Aorta (tissue), 5 donors: ENCODE results near the gene TIRAP. TPM values are rescaled to one million over a fixed set of nuclear protein-coding genes. Genes with fewer than 3 reads are reported as not detected.
A peak's percentile ranks its signal among the peaks of the same experiment; 100 is the strongest.

Source experiments
- ATAC-seq: fragments of 200-7000 bp; cut with Tn5 transposase; one replicate; pipeline ENCODE4 v1.9.1; 2022; ENCODE audit warnings: moderate library complexity; ENCODE audit not compliant: low FRiP score
- DNase-seq, 2 donors: peaks; one replicate each; pipeline ENCODE4 v3.0.0-alpha.2; 2020
- H3K27ac ChIP-seq, 2 donors: one replicate each; pipeline ENCODE4 v1.5.1; 2013; ENCODE audit warnings: low read length in 2 of 2, mild to moderate bottlenecking in 2 of 2, moderate library complexity in 2 of 2, control low read depth in 1 of 2, inconsistent platforms in 1 of 2, low read depth in 1 of 2
- H3K27me3 ChIP-seq, 2 donors: one replicate each; pipeline ENCODE4 v1.6.1; 2013; ENCODE audit warnings: control low read depth in 1 of 2, low read length in 1 of 2, mild to moderate bottlenecking in 1 of 2, moderate library complexity in 1 of 2; ENCODE audit not compliant: insufficient read depth in 2 of 2, control insufficient read depth in 1 of 2
- H3K36me3 ChIP-seq, 2 donors: one replicate each; pipeline ENCODE4 v1.6.1; 2013; ENCODE audit warnings: control low read depth in 1 of 2, low read length in 1 of 2, mild to moderate bottlenecking in 1 of 2; ENCODE audit not compliant: insufficient read depth in 2 of 2, control insufficient read depth in 1 of 2
- H3K4me1 ChIP-seq, 2 donors: one replicate each; pipeline ENCODE4 v1.6.1; 2013; ENCODE audit warnings: low read length in 2 of 2, control low read depth in 1 of 2, mild to moderate bottlenecking in 1 of 2, moderate library complexity in 1 of 2; ENCODE audit not compliant: insufficient read depth in 2 of 2, control insufficient read depth in 1 of 2
- H3K4me3 ChIP-seq, 2 donors: one replicate each; pipeline ENCODE4 v1.5.1; 2013; ENCODE audit warnings: low read length in 2 of 2, control low read depth in 1 of 2, mild to moderate bottlenecking in 1 of 2
- H3K9me3 ChIP-seq: one replicate; pipeline ENCODE4 v1.6.1; 2013; ENCODE audit warnings: mild to moderate bottlenecking, low read length; ENCODE audit not compliant: control insufficient read depth
- WGBS, 2 donors: extraction: QIAGEN DNeasy Blood & Tissue Kit; methylation state at CpG; one replicate each; pipeline ENCODE4 v1.1.7; 2013; 5-methylcytosine and 5-hydroxymethylcytosine counted together
- intact Hi-C, 2 donors: fragments of 100-400 bp; cut with DNase I; formaldehyde crosslinking; loops; one replicate each; pipeline versions ENCODE4 v1.14.2 to v1.15.0; 2022
- polyA plus RNA-seq, 2 donors: library from polyadenylated mRNA; stranded (reverse); fragments of 200-250 nt; gene quantifications; one replicate each; pipeline ENCODE4 v1.2.3, GENCODE V29; 2013
- total RNA-seq, 2 donors: library from RNA; stranded (reverse); fragmentation: NEBNext Ultra II Directional; extraction: Animal tissue kit (Norgen Biotek cat#: 25700); gene quantifications; one replicate each; pipeline ENCODE4 v1.2.1, GENCODE V29; 2021
- donor health status: healthy with polysubstance abuse.
- donor health status: Bipolar disorder and iron deficiency.
- donor health status: DM: no; HTN: no; CAD: no.
- donor health status: DM: no; HTN: no; CAD: no.
- donor health status: DM: yes; HTN: yes; CAD: no.

The TIRAP gene
- total and polyA plus RNA-seq, 4 donors = 4.9 to 17.3 (median 10.1) TPM

DNA sequence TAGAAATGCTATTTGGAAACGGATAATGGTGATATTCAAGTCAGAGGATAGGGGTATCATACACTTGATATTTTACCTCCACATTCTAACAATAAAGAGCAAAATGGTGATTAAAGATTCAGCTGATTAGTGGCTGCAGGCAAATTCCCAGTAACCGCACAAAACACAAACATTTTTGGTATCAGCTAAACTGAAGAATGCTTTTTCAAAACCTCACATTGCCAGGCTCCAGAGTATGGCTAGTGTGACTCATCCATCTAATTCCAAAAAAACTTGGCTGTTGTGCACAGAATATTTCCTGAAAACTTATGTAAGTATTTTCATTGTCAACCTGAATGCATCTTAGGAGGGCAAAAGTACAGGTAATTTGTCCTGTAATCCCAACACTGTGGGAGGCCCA is 25.1 kb upstream of the TIRAP start:
- Histone ChIP-seq H3K36me3 (peaks cover 3 to 6% of the 10 kb centered on the region in 2 donors), H3K4me1 (no peaks in the 10 kb centered on the region), H3K27ac (no peak overlapping the region), H3K27me3 (no peaks in the 10 kb centered on the region), H3K4me3 (no peak overlapping the region), H3K9me3 (no peaks in the 10 kb centered on the region)
- DNase-seq (no peak), ATAC-seq (no peak)
- 65 to 74% methylated on average over 2 of the region's 2 CpGs for WGBS, 2 donors
- intact Hi-C loops = no loop called here

DNA sequence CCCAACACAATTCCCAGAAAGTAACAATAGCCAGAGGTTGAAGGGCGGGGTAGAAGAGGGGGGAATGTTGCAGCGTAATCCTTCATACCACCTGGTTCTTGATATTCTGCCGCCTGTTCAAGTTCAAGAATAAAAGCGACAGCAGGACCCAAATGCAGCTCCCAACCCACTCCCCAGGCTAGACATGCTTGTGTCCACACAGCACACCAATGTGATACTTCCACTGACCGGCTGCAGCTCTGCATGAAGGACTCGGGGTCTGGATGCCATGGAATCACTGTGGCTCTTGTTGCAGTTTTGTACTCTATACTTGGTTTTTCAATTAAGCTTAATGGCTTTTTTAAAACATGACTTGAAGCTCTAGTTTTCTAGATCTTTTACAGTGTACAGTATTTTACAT is 20.7 kb upstream of the TIRAP start:
- intact Hi-C loops = no loop called here
- no peak overlapping the region for H3K4me3 ChIP-seq
- H3K4me1 ChIP-seq = peaks cover 0 to under 1% of the 10 kb centered on the region in 2 donors
- no peaks in the 10 kb centered on the region for H3K27me3 ChIP-seq
- no peak overlapping the region for H3K27ac ChIP-seq
- 89 to 93% methylated on average over 6 of the region's 6 CpGs for WGBS, 2 donors
- peaks cover 8 to 18% of the 10 kb centered on the region in 2 donors for H3K36me3 ChIP-seq
- ATAC-seq (no peak), DNase-seq (no peak)
- no peaks in the 10 kb centered on the region for H3K9me3 ChIP-seq

DNA sequence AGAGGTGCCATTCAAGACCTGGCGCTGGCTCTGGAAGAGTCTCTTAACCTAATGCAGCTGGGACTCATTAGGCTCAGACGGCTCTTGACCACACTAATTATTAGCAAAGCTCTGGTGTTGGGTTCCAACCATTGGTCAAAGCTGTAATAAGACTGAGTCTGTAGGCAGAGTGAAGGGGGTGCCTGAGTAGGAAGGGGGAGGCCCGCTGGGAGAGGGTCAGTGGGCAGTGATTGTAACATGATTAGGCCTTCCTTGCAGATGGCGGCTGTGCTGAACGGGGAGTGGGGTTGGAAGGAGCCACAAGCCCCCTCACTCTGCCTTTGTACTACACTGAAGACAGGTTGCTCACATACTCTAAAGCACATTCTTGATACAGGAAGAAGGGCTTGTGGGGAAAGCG is 19.4 kb upstream of the TIRAP start:
- no peak overlapping the region for H3K27ac ChIP-seq
- 83 to 86% methylated on average over 6 of the region's 6 CpGs for WGBS, 2 donors
- H3K36me3 ChIP-seq = peaks cover 4 to 18% of the 10 kb centered on the region in 2 donors
- DNase-seq (no peak), ATAC-seq (no peak)
- intact Hi-C loops = no loop called here
- H3K9me3 ChIP-seq = no peaks in the 10 kb centered on the region
- peaks cover 0 to 5% of the 10 kb centered on the region in 2 donors for H3K4me1 ChIP-seq
- no peaks in the 10 kb centered on the region for H3K27me3 ChIP-seq
- H3K4me3 ChIP-seq = no peak overlapping the region

DNA sequence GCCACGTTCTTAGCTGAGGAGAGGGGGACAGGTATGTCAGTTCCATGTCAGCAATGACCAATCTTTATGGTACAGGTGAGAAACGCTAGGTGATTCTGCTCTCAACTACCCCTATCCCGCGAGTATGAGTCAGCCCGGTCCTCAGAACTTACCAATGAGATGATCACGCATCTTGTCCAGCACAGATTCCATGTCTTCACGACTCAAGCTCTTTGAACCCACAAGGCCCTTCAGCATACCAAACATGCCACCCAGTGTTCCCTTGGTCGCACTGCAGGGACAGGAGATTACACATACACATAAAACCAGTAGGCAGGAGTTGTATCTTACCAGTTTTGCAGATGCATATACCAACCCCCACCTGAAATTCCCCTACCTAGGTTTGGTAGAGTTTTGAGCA is 17.1 kb upstream of the TIRAP start:
- intact Hi-C loops = loop anchor here in 1 of 2 donors (5.0 kb wide), 1 partner anchor 54 kb away; the partner anchor contains the start of genes FAM118B and RPUSD4
- DNase-seq (no peak), ATAC-seq (no peak)
- Histone ChIP-seq H3K9me3 (no peaks in the 10 kb centered on the region), H3K27me3 (no peaks in the 10 kb centered on the region), H3K27ac (no peak overlapping the region), H3K36me3 (peaks cover 4 to 18% of the 10 kb centered on the region in 2 donors), H3K4me1 (peaks cover 0 to 5% of the 10 kb centered on the region in 2 donors), H3K4me3 (no peak overlapping the region)
- 84% methylated on average over 8 of the region's 8 CpGs for WGBS, 2 donors

DNA sequence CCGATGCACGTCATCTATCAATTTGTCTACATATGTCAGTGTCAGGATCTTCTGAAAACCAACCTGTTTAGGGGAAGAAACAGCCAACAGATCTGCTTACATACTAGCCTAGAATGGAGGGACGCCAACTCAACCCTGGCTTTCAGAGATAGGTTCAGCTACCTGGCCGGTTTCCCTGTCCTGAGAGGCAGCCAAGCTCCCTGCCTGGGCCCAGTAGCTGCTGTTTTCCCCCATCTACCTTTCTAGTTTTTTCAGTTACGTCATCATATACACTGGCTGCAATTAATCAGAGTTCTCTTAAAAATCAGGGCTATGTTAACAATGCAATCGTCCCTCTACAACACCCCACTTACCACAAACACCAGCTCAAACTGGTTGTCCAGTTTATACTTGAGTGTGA is 15.2 kb upstream of the TIRAP start:
- H3K27me3 ChIP-seq = no peaks in the 10 kb centered on the region
- H3K36me3 ChIP-seq = peaks cover 4 to 16% of the 10 kb centered on the region in 2 donors
- DNase-seq = no peak
- H3K4me1 ChIP-seq = peaks cover 0 to 5% of the 10 kb centered on the region in 2 donors
- peak overlapping the region in 1 of 2 donors; percentile 7 for H3K27ac ChIP-seq
- no peaks in the 10 kb centered on the region for H3K9me3 ChIP-seq
- intact Hi-C loops = loop anchor here in 1 of 2 donors (2.0 to 5.0 kb wide), 2 partner anchors 15 to 55 kb away; partner anchors contain the start of genes FAM118B, RPUSD4 and TIRAP
- 54 to 58% methylated on average over 6 of the region's 6 CpGs for WGBS, 2 donors
- H3K4me3 ChIP-seq = peak overlapping the region; percentile 86 to 93
- no peak for ATAC-seq

DNA sequence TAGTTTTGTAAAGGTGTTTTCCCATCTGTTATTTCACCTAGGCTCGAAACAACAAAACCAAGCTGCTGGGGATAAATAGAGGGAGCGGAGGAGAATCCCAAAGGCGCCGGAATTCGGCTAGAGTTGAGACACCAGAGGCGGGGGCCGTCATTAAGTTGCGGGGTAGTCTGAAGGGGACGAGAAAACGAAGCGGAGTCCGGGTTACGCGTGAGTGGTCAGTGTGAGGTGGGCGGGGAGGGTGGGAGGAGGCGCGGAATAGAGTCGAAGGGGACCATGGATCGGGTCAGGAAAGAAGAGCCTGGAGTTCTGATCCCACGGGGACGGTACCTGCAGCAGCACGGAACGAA is 14.6 kb upstream of the TIRAP start:
- peak overlapping the region; percentile 86 to 93 for H3K4me3 ChIP-seq
- DNase-seq (no peak), ATAC-seq (peak; percentile 15)
- 0% methylated on average over 23 of the region's 23 CpGs for WGBS, 2 donors
- no peaks in the 10 kb centered on the region for H3K9me3 ChIP-seq
- peaks cover 0 to 16% of the 10 kb centered on the region in 2 donors for H3K36me3 ChIP-seq
- intact Hi-C loops = loop anchor here in 1 of 2 donors (2.0 to 5.0 kb wide), 2 partner anchors 14 to 56 kb away; partner anchors contain the start of genes FAM118B, RPUSD4 and TIRAP
- H3K27me3 ChIP-seq = no peaks in the 10 kb centered on the region
- H3K27ac ChIP-seq = peak overlapping the region in 1 of 2 donors; percentile 77
- H3K4me1 ChIP-seq = peaks cover 0 to 5% of the 10 kb centered on the region in 2 donors

DNA sequence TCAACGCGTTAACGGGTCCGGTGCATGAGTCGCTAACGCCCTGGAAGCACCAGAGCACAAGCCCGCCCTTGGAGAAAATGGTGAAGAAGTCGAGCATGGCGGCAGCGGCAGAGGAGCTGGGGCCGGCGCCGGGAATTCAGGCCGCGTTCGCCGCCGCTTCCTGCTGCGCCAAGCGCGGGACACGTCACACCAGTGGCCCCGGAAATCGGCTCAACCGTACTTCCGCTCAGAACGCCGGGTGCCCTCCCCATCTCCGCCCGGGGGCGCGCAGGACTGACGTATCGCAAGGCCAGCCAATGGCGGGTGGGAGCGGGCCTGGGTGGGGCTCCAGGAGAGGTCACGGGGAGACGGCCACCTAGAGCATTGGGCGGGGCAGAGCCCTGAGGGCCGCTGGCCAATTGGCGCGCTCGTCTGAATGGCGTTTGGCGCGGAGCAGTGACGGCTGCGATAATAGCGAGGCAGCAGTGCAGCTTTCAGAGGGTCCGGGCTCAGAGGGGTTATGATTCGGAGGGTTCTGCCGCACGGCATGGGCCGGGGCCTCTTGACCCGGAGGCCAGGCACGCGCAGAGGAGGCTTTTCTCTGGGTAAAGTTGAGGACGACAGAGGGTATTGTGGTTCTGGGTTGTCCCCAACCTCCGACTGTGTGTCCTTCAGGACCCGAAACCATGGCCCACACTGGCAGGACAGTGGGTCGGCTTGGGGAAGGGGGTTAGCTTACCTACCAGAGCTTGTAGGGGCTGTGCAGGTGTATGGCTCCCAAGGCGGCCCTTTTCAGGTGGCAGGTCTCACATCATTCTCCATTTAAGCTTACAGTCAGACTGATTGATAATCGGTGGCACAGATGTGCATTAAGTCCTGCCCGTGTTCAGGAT is 13.9 kb upstream of the TIRAP start, which contains the start of the genes FOXRED1 and SRPRA:
Gene FOXRED1, plus strand, starts transcription at position 447 of the 872 bp plus-strand sequence. Its CDS starts 53 bp downstream, at position 500.
Gene SRPRA, minus strand, starts transcription at position 188 of the 872 bp plus-strand sequence. Its CDS starts 91 bp downstream, at position 97.
- H3K4me3 ChIP-seq = peak within 1 kb of the TSS; percentile 86 to 93
- peaks cover 0 to 12% of the 10 kb centered on the region in 2 donors for H3K36me3 ChIP-seq
- H3K4me1 ChIP-seq = peaks cover 0 to 5% of the 10 kb centered on the region in 2 donors
- ATAC-seq (peak; percentile 100), DNase-seq (peak; percentile 100)
- no peaks in the 10 kb centered on the region for H3K9me3 ChIP-seq
- WGBS, 2 donors = 1% methylated on average over 62 to 64 of the region's 64 CpGs
- no peaks in the 10 kb centered on the region for H3K27me3 ChIP-seq
- intact Hi-C loops = loop anchor here in 1 of 2 donors (2.0 to 5.0 kb wide), 2 partner anchors 14 to 57 kb away; partner anchors contain the start of genes FAM118B, RPUSD4 and TIRAP
- H3K27ac ChIP-seq = peak within 1 kb of the TSS in 1 of 2 donors; percentile 77

DNA sequence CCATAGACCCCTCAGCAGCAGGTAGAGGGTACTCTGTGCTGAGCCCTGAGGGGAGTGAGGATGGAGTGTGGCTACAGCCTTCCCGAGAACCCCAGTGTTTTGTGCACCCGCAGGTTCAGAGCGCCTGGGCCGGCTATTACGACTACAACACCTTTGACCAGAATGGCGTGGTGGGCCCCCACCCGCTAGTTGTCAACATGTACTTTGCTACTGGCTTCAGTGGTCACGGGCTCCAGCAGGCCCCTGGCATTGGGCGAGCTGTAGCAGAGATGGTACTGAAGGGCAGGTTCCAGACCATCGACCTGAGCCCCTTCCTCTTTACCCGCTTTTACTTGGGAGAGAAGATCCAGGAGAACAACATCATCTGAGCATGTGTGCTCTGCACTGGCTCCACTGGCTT is 5.6 kb upstream of the TIRAP start:
- intact Hi-C loops = no loop called here
- no peak for ATAC-seq
- Histone ChIP-seq H3K4me1 (no peaks in the 10 kb centered on the region), H3K9me3 (no peaks in the 10 kb centered on the region), H3K27ac (no peak overlapping the region), H3K36me3 (peaks cover 0 to 2% of the 10 kb centered on the region in 2 donors), H3K27me3 (no peaks in the 10 kb centered on the region), H3K4me3 (no peak overlapping the region)
- 90 to 95% methylated on average over 11 of the region's 11 CpGs for WGBS, 2 donors
- DNase-seq = no peak
